NCI-H2107 (cell line): ENCODE measurements around the gene ECT2.
"Not testable (repeated sequence)": the region's sequence is repeated elsewhere in the genome, so short reads cannot be mapped to it uniquely, and the experiment has no call there.

ENCODE experiments used
- DNase-seq: peaks from one replicate; lab custom pipeline; 2025; lab: John Stamatoyannopoulos, UW

Gene ECT2

DNA sequence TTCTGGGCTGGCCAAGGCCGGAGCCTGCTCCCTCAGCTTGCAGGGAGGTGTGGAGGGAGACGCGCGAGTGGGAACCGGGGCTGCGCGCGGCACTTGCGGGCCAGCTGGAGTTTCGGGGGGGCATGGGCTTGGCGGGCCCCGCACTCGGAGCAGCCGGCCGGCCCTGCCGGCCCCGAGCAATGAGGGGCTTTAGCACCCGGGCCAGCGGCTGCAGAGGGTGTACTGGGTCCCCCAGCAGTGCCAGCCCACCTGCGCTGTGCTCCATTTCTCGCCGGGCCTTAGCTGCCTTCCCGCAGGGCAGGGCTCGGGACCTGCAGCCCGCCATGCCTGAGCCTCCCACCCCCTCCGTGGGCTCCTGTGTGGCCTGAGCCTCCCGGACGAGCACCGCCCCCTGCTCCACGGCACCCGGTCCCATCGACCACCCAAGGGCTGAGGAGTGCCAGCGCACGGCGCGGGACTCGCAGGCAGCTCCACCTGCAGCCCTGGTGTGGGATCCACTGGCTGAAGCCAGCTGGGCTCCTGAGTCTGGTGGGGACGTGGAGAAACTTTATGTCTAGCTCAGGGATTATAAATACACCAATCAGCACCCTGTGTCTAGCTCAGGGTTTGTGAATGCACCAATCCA is 116.3 kb downstream of the ECT2 start:
- DNase-seq, result not testable (repeated sequence)

DNA sequence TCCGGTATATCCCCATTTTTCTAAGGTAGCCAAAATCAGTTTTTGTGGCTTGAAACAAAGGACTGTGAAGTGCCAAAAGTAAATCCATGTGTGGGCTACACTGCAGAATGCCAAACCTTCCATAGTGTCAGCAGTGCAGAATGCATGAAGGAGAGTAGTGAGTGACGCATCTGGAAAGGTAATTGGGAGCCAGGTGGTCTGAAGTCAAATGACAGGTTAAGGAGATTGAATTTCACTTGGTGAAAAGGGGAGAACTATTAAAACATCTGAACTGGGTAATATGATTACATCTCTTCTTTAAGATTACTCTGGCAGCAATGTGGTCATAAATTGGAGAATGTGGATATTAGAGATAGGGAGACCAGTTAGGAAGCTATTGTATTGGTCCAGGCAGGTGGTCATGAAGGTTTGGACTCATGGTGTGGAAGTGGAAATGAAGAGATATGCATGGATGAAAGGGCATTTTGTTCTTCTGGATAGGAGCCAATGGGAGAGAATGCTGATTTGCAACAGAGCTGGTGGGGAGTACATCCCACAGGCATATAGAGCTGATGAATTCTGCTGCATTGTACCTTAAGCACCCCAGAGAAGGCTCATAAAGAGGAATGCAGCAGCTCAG is 118.2 kb downstream of the ECT2 start:
- DNase-seq, result peak; percentile 54

DNA sequence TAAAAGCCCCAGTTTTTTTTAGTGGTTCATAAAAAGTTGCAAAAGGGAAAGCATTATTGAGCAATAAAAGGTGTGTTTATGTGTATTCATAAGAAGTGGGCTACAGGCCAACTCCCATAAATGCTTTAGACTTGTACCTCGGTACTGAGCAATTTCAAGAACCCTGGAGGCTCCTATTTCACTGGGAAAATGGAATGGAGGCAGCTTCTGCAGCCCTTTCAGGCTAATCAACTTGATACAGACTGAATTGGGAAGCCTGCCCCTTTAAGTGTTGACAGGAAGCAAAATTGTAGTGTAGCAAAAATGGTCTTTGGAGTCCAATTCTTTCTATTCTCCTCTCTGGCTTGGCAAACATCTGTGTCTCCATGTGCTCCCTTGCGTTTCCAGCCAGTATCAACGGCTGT is 118.8 kb downstream of the ECT2 start:
- peak; percentile 80 for DNase-seq

DNA sequence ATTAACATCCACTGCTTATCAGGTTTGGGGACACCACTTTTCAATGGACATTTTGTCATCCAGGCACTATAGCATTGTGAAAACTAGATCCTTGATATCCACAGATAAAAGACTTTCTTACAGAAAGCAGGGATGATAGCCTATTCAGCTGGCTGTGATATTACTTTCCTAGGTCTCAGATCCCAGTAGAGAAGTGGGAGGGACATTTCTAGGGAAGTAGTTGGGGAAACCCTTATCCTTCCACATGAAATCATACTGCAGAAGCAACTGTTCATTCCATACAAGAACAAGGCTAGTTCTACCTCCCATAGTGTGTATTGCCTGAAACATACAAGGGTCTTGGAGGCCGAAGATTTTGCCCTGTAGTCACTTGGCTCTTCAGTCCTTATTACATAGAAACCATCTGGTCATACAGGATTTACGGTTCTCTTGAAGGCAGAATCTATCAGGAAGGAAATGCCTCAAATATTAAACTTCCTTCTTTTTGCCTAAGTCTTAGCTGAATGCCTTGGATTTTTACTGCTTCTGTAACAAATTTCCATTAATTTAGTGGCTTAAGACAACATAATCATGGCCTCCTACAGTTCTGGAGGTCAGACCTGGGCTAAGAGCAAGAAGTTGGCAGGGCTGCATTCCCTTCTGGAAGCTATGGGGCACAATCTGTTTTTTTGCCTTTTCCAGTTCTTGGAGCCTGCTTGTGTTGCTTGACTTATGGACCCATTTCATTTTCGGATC is 119.4 kb downstream of the ECT2 start:
- DNase-seq, result no peak
